NCI-H82 treated with DMSO at 0.1 percent for 48 hours (cell line): ENCODE data around the gene BRD7.

Experiments
- DNase-seq: peaks from one replicate; lab custom pipeline; 2025; ENCODE audit not compliant: unreplicated experiment; lab: John Stamatoyannopoulos, UW

BRD7 gene

DNA sequence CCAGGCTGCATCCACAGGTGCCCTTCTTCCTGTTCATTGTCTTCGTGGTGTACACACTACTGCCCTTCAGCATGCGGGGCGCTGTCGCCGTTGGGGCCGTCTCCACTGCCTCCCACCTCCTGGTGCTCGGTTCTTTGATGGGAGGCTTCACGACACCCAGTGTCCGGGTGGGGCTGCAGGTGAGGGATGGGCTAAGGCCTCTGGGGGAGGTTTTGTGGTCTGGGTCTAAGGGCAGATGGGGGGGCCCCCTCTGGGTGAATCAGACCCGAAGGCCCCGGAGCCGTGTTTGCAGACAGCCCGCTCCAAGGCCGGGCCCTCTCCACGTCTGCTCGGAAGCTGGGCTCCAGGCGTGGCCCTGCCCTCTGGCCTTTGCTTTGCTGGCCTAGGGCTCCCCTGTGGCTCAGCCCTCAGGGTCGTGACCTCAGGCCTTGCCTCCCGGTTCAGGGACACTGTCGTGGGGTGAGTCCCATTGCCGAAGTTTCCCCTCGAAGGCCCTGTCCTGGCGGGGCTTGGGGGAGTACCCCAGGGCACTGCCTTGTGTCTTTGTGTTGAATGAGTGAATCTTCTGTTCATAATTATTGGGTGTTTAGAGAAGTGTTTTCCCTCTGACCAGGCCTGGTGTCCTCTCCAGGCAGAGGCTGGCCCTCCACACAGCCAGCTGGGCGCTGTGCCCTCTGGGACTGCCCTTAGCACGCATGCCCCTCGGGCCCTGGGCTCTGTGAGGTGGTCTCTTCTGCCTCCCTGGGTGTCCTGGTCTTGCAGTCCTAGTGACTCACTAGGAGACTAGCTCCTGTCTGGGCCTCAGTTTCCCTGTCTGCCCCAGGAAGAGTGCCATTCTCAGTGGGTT, 76.8 kb downstream of the BRD7 start:
- DNase-seq, result no peak

DNA sequence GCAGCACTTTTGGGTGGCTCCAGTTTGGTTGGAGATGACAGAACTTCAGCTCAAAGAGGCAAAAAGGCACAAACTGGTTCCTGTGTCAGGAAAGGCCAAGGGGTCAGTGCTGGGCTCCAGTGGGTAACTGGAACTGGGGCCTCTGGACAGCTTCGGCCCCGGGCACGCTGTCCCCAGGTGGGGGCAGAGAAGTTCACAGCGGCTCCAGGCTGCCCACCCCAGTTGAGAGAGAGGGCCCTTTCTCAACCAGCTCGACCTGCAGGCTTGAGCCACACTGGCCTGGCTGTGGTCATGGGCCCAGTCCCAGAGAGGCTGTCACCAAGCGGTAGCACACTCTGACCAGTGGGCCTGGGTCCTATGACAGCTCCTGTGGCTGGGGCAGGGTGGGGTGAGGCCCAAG, 77.9 kb downstream of the BRD7 start:
- DNase-seq, result no peak

- DNase-seq, result no peak
Observed at GRCh38 chr16:50289950-50290764, 78.6 kb downstream of the BRD7 start.

DNA sequence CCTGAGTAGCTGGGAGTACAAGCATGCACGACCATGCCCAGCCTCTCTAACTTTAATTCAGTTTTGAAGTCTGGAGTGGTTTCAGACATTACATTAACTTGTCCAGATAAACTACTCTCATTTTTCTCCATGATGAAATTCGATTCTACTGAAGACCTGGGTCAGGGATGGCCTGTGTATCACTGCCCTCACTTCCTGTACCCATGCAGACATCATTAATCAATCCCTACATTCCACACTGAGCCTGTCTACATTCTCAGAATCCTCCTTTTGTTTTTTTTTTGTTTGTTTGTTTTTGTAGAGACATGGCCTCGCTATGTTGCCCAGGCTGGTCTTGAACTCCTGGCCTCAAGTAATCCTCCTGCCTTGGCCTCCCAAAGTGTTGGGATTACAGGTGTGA, 79.9 kb downstream of the BRD7 start:
- DNase-seq, result no peak

DNA sequence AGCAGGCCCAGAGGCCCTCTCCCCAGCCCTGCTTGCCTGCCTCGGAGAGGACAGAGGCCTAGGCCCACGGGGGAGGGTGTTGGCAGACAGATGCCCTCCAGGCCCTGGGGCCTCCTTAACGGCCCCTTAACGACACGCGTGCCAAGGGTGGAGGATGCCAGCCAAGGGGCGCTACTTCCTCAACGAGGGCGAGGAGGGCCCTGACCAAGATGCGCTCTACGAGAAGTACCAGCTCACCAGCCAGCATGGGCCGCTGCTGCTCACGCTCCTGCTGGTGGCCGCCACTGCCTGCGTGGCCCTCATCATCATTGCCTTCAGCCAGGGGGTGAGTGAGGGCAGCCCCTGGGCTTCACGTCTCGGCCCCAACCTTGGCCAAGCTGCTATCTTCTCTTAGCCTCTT, 80.8 kb downstream of the BRD7 start:
- DNase-seq, result no peak

- DNase-seq, result no peak
Observed at GRCh38 chr16:50286681-50287080, 82.1 kb downstream of the BRD7 start.

DNA sequence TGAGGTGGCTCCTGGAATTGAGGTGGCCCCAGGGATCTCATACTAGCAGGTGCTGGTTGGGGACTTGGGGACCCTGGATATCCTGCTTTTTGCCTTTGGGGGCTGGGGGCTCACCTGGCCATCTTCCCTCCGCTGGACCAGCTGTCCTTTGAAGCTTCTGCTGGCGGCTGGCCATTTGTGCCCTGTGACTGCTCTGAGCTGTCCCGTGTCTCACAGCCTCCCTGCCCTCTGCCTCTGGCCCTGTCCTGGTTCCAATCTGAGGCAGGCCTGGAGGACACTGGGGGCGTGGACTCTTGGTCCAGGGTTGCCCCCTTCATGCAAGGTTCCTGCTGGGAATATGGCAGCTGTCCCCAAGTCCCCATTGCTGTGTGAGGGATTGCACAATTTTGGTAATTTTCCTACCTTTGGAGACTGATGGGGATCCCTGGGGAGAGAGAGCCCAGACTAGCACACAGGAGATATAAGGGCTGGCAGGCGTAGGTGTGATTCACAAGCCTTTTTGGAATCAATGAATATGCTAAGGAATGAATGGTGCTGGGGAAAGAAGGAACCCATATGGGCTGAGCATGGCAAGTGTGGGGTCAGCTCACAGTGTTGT, 83.3 kb downstream of the BRD7 start:
- DNase-seq, result no peak

GRCh38 chr16:50284131-50284911, 84.5 kb downstream of the BRD7 start:
- no peak for DNase-seq

DNA sequence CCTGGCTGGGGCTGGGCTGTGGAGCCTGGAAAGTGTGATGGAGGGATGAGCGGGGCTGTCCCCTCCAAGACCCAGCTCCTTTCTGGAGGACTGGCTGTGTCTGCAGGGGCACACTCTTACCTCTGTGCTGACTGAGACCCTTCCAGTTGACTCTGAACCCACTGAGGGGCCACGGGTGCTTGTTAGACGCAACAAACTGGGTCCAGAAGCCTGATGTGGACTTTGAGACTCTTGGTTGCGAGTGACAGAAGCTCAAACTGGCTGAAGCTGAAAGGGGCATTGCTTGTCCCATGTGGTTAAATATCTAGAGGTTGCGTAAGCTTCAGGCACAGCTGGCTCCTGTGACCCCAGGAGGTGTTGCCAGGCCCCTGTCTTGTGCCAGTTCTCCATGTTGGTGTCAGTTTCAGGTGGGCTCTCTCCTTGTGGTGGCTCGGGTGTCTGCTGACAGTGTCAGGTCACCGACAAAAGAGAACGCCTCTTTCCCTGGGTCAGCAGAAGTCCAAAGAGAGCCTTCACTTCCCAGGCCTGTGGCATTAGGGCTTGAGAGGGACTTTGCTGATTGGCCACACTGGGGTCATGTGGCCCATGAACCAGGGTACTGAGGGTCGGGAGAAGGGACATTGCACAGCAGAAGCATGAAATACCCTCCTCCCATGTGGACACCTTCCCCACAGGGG, 85.7 kb downstream of the BRD7 start:
- no peak for DNase-seq

DNA sequence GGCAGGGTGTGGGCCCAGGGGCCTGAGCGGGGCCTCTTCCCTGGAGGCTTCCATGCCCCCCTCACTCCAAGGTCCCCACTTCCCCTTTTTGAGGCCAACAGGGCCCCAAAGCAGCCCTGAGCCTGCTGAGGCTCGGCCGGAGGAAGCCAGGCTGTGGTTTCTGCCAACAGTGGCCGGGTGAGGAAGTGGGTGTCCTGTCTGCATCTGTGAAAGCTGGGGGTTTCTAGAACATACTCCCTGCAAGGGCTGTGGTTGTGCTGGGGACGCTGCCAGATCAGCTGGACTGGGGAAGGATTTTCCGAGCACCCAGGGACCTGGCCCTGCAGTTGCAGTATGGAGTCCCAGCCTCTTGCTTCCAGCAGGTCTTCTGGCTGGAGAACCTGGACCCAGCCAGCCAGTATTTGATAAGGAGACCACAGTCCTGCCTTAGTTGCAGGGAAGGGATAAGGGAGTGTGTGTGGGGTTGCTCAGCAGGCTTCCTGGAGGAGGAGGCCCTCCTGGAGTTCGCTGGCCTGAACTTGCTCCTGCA, 86.7 kb downstream of the BRD7 start:
- DNase-seq, result no peak

GRCh38 chr16:50281391-50282009, 87.3 kb downstream of the BRD7 start:
- no peak for DNase-seq

DNA sequence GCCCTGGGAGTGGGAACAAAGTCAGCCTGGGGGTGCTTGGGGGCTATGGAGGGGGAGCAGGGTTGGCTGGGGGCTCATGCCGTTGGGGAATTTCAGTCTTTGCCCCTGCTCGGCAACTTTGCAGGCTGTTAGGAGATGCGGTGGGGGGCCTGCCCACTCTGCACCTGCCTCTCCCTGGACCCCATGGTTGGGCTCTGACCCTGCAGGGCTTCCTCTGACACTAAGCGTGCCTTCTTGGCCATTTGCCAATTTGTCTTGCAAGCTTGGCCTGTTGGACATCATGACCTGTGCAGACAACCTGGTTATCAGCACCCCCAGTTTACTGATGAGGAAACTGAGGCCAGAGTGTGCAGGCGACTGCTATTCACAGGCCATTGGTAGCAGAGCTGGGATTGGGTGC, 87.9 kb downstream of the BRD7 start:
- DNase-seq, result no peak

DNA sequence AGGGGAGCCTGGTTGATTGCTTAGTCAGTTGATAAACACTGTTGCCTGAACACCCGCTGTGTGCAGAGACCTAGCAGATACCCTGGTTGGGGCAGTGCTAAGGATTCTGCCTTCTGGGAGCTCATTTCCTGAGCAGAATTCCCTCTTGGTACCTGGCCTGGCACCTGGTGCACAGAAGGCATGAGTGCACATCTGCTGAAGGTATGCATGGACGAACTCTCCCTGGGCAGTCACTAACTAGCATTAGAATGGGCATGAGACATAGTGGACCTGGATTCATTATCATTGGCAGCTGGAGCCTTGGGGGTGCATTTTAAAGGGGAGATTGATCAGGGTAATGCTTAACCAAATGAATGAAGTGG, 89.3 kb downstream of the BRD7 start:
- DNase-seq, result no peak

DNA sequence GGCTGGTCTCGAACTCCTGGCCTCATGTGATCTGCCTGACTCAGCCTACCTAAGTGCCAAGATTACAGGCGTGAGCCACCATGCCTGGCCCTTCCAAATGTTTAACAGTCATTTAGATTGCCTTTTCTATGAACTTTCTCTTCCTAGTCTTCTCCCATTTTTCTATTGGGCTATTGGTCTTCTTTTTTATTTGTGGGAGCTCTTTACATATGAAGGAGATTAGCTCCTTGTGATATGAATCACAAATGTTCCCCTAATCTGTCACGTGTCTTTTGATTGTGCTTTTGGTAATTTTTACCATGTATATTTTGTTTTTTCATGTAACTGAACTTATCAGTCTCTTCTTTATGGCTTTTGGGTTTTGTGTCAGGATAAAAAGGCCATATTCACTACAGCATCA, 90.5 kb downstream of the BRD7 start:
- no peak for DNase-seq

GRCh38 chr16:50276801-50277555, 91.8 kb downstream of the BRD7 start:
- DNase-seq, result no peak

DNA sequence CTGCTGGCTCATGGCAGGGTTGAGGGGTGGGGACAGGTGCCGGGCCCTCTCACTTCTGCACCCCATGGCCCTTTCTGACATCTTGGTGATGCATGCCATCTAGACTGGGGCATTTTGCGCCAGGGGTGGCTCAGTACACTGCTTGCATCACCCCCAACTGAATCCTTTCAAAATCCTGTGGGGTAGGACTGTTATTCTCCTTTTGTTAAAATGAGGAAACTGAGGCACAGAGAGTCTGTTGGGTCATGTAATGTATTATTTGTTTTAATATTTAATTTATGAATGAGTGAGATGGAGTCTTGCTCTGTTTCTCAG, 92.5 kb downstream of the BRD7 start:
- no peak for DNase-seq

GRCh38 chr16:50275428-50276325, 93.1 kb downstream of the BRD7 start:
- DNase-seq, result no peak

GRCh38 chr16:50275098-50275415, 93.7 kb downstream of the BRD7 start:
- no peak for DNase-seq
